Heart left ventricle (tissue), 13 donors: ENCODE results near the gene FYB2.

Experiments
- POLR2A ChIP-seq, 2 donors: fragments of 450-650 bp; IDR thresholded peaks; one replicate each; pipeline ENCODE4 v1.6.1; 2017; ENCODE audit warnings: antibody characterized with exemption in 2 of 2, mild to moderate bottlenecking in 2 of 2, moderate library complexity in 2 of 2
- TF ChIP-seq, protein P1 (sequence below), 12 donors: fragments of 200-600 bp; sonication (generic) in 4 of 12; IDR thresholded peaks; one replicate each; pipeline versions ENCODE4 v1.5.0 to v1.8.0; 2018 to 2022; ENCODE audit warnings: antibody characterized with exemption in 12 of 12, mild to moderate bottlenecking in 5 of 12
- donor health status: ischemic (EF 13 %, LVEDD 7.1; RV severe dilation, severe dysfunction).
- donor health status: DM: no; HTN: yes; CAD: no.
- donor health status: DM: no; HTN: no; CAD: no.
- donor health status: ischemic (EF 25% LVEDD 6.9; RV normal size, moderate dysfunction).
- donor health status: ischemic (EF 25% LVEDD 5.7; RV mildly dilated, moderate dysfunction).
- donor health status: ischemic (EF 35%, LVEDD 5.7; RV mildly dilated, moderate dysfunction).
- donor health status: nonischemic (EF 11% LVEDD 7.7; RV severe dilation, severe dysfunction).
- donor health status: DM: yes; HTN: yes; CAD: no.
- donor health status: PGD.
- donor health status: ischemic (EF 29% LVEDD 5.4; RV normal size, mild dysfunction).
- donor health status: nonischemic (EF 23%, LVEDD 6.1; RV moderate dilation, normal function).

DNA sequence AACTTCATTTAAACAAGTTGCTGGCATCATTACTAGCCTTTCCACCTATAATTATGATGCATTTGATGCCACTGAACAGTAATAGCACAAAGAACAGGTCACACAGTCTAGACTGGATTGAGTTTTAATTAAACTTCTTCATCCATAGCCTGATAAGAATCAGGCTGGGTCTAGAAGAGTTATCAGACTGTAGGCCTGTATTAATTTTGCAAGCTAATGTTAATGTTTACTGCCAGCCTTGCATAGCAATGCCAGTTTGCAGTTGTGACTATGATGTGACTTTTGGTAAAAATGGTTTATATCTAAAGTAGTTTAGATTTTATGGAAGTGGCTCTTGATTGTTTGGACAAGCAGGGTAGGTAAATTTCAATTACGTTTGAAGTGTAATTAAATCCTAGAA lies 106.1 kb downstream of the FYB2 start:
- TF ChIP-seq POLR2A (IDR thresholded peaks at IDR 0.05) = no peak
- TF ChIP-seq, protein P1, sequence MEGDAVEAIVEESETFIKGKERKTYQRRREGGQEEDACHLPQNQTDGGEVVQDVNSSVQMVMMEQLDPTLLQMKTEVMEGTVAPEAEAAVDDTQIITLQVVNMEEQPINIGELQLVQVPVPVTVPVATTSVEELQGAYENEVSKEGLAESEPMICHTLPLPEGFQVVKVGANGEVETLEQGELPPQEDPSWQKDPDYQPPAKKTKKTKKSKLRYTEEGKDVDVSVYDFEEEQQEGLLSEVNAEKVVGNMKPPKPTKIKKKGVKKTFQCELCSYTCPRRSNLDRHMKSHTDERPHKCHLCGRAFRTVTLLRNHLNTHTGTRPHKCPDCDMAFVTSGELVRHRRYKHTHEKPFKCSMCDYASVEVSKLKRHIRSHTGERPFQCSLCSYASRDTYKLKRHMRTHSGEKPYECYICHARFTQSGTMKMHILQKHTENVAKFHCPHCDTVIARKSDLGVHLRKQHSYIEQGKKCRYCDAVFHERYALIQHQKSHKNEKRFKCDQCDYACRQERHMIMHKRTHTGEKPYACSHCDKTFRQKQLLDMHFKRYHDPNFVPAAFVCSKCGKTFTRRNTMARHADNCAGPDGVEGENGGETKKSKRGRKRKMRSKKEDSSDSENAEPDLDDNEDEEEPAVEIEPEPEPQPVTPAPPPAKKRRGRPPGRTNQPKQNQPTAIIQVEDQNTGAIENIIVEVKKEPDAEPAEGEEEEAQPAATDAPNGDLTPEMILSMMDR (IDR thresholded peaks at IDR 0.05) = no peak
